Gastroesophageal sphincter (tissue), 4 donors: ENCODE results near the gene C8A. TPM values are rescaled to one million over a fixed set of nuclear protein-coding genes. Genes with fewer than 3 reads are reported as not detected.

Experiments
- ATAC-seq: fragments of 150-250 bp; one replicate; pipeline ENCODE4 v1.9.1; 2016; ENCODE audit warnings: mild to moderate bottlenecking, moderate library complexity
- H3K27ac ChIP-seq, 4 donors: fragments of 200-600 bp; sonication (generic) in 3 of 4; 1 replicate in 3 of 4; 2 replicates in 1 of 4; pipeline ENCODE4 v1.5.1; 2016 to 2019
- H3K27me3 ChIP-seq: fragments of 200-600 bp; sonication (generic); one replicate; pipeline ENCODE4 v1.5.1; 2019
- H3K36me3 ChIP-seq, 2 donors: fragments of 200-600 bp; sonication (generic); one replicate each; pipeline ENCODE4 v1.5.1; 2019; ENCODE audit warnings: control low read depth in 1 of 2
- H3K4me1 ChIP-seq, 3 donors: fragments of 200-600 bp; sonication (generic); 1 replicate in 2 of 3; 2 replicates in 1 of 3; pipeline ENCODE4 v1.5.1; 2016 to 2019; ENCODE audit warnings: control low read depth in 2 of 3
- H3K4me3 ChIP-seq, 2 donors: fragments of 200-600 bp; sonication (generic); one replicate each; pipeline ENCODE4 v1.5.1; 2019; ENCODE audit warnings: mild to moderate bottlenecking in 1 of 2, moderate library complexity in 1 of 2
- H3K9me3 ChIP-seq, 3 donors: fragments of 200-600 bp; sonication (generic); one replicate each; pipeline ENCODE4 v1.5.1; 2017 to 2019; ENCODE audit warnings: control low read depth in 2 of 3
- EP300 ChIP-seq: sonication (generic); formaldehyde crosslinking; IDR thresholded peaks from one replicate; pipeline ENCODE4 v1.6.1; 2017; ENCODE audit warnings: antibody characterized with exemption, mild to moderate bottlenecking
- POLR2A ChIP-seq, 2 donors: fragments of 450-650 bp; IDR thresholded peaks; one replicate each; pipeline ENCODE4 v1.6.1; 2017; ENCODE audit warnings: antibody characterized with exemption in 2 of 2, mild to moderate bottlenecking in 2 of 2, moderate library complexity in 1 of 2
- POLR2AphosphoS5 ChIP-seq: sonication (generic); formaldehyde crosslinking; IDR thresholded peaks from one replicate; pipeline ENCODE4 v1.6.1; 2017; ENCODE audit warnings: antibody characterized with exemption
- WGBS, 2 donors: methylation state at CpG; one replicate each; pipeline ENCODE4 v1.1.5; 2018; ENCODE audit warnings: low coverage in 1 of 2; 5-methylcytosine and 5-hydroxymethylcytosine counted together
- total RNA-seq, 4 donors: library from RNA; depleted of rRNA; stranded (reverse); fragments of >200 nt; gene quantifications; one replicate each; pipeline ENCODE4 v1.1.0, GENCODE V29; 2016
- TF ChIP-seq, protein P1 (sequence below), 4 experiments: fragments of 200-600 bp in 2 of 4; fragments of 450-650 bp in 2 of 4; sonication (generic) in 1 of 4; IDR thresholded peaks; one replicate each; pipeline ENCODE4 v1.5.1; 2017 to 2019; ENCODE audit warnings: antibody characterized with exemption in 4 of 4, mild to moderate bottlenecking in 2 of 4, moderate library complexity in 2 of 4

Gene C8A
- total RNA-seq, 4 donors from 2014 or later = not detected

GRCh38 chr1:56873213-56873612, 18.6 kb downstream of the C8A start:
- H3K36me3 ChIP-seq = no peaks in the 10 kb centered on the region

DNA sequence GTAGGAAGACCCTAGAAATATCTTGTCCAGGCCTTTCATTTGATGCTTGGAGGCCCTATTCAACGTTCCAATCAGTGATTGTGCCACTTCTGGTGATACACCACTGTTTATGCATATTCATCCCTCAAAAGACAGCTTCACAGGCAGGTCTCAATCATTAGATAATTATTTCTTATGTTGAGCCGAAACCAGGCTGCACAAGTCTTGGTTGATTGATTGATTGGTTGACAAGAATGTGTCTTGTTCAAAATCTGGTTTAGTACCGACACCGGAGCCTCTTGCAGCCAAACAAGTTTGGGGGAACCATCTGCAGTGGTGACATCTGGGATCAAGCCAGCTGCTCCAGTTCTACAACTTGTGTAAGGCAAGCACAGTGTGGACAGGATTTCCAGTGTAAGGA, 20.1 kb downstream of the C8A start:
- H3K27me3 ChIP-seq = no peaks in the 10 kb centered on the region
- H3K4me3 ChIP-seq = no peak overlapping the region
- H3K36me3 ChIP-seq = no peaks in the 10 kb centered on the region
- no peak overlapping the region for H3K27ac ChIP-seq
- ATAC-seq = no peak
- TF ChIP-seq EP300 (no peak), POLR2AphosphoS5 (no peak), POLR2A (IDR thresholded peaks at IDR 0.05) (no peak)
- TF ChIP-seq, protein P1, sequence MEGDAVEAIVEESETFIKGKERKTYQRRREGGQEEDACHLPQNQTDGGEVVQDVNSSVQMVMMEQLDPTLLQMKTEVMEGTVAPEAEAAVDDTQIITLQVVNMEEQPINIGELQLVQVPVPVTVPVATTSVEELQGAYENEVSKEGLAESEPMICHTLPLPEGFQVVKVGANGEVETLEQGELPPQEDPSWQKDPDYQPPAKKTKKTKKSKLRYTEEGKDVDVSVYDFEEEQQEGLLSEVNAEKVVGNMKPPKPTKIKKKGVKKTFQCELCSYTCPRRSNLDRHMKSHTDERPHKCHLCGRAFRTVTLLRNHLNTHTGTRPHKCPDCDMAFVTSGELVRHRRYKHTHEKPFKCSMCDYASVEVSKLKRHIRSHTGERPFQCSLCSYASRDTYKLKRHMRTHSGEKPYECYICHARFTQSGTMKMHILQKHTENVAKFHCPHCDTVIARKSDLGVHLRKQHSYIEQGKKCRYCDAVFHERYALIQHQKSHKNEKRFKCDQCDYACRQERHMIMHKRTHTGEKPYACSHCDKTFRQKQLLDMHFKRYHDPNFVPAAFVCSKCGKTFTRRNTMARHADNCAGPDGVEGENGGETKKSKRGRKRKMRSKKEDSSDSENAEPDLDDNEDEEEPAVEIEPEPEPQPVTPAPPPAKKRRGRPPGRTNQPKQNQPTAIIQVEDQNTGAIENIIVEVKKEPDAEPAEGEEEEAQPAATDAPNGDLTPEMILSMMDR (IDR thresholded peaks at IDR 0.05) = no peak
- WGBS, 2 donors = 62 to 93% methylated on average over 3 to 4 of the region's 4 CpGs
- no peaks in the 10 kb centered on the region for H3K4me1 ChIP-seq
- H3K9me3 ChIP-seq = no peaks in the 10 kb centered on the region

More at GRCh38 chr1:56873213-56873612, 18.6 kb downstream of the C8A start:
- 44 to 71% methylated on average over 1 of the region's 1 CpG for WGBS, 2 donors
- peaks cover 4% of the 10 kb centered on the region for H3K27me3 ChIP-seq
- H3K9me3 ChIP-seq = no peaks in the 10 kb centered on the region
- no peak for ATAC-seq
- no peaks in the 10 kb centered on the region for H3K4me1 ChIP-seq
- H3K4me3 ChIP-seq = no peak overlapping the region
- H3K27ac ChIP-seq = no peak overlapping the region
- TF ChIP-seq, protein P1 (IDR thresholded peaks at IDR 0.05) = no peak
- no peak for TF ChIP-seq EP300
- TF ChIP-seq POLR2A (IDR thresholded peaks at IDR 0.05) = no peak
- TF ChIP-seq POLR2AphosphoS5 = no peak

GRCh38 chr1:56877973-56878372, 23.4 kb downstream of the C8A start:
- H3K4me1 ChIP-seq = no peaks in the 10 kb centered on the region
- H3K4me3 ChIP-seq = no peak overlapping the region
- no peak for ATAC-seq
- TF ChIP-seq POLR2AphosphoS5 = no peak
- TF ChIP-seq, protein P1 (IDR thresholded peaks at IDR 0.05) = no peak
- WGBS, 2 donors = 57 to 65% methylated on average over 2 to 3 of the region's 3 CpGs
- H3K9me3 ChIP-seq = no peaks in the 10 kb centered on the region
- H3K36me3 ChIP-seq = no peaks in the 10 kb centered on the region
- no peaks in the 10 kb centered on the region for H3K27me3 ChIP-seq
- H3K27ac ChIP-seq = no peak overlapping the region

DNA sequence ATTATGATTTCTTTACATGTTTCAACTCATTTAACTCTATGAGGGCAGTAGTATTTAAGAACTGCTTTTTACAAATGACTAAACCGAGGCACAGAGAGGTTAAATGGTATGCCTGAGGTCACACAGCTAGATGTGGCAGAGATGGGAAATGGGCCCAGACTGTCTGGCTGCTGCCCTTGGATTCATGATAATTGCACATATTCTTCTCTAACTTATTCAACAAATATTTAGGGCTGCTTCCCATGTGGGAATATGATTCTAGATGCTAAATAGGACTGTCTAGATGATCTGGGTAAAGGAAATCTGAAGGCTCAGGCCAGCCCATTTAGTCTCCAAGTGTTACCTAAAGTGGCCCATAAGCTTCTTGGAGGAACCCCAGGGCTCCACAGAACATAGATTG, 26.2 kb downstream of the C8A start:
- H3K4me1 ChIP-seq = no peaks in the 10 kb centered on the region
- H3K27me3 ChIP-seq = no peaks in the 10 kb centered on the region
- no peaks in the 10 kb centered on the region for H3K36me3 ChIP-seq
- H3K9me3 ChIP-seq = no peaks in the 10 kb centered on the region
- TF ChIP-seq POLR2A (IDR thresholded peaks at IDR 0.05) = no peak
- TF ChIP-seq POLR2AphosphoS5 = no peak
- no peak for TF ChIP-seq EP300
- TF ChIP-seq, protein P1 (IDR thresholded peaks at IDR 0.05) = no peak
- ATAC-seq = no peak
- no peak overlapping the region for H3K27ac ChIP-seq
- H3K4me3 ChIP-seq = no peak overlapping the region
- 73 to 82% methylated on average over 1 of the region's 1 CpG for WGBS, 2 donors

DNA sequence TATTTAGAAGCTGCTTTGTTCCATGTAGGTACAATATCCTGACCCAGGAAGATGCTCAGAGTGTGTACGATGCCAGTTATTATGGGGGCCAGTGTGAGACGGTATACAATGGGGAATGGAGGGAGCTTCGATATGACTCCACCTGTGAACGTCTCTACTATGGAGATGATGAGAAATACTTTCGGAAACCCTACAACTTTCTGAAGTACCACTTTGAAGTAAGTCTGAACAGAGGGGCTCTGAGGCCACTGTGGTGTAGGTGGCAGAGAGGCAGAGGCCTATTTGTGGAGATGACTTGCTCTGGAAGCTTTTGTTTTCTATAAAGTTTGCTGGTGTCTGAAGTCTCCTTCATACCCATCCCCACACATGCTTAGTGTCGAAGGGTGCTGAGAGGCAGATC, 26.8 kb downstream of the C8A start:
- H3K9me3 ChIP-seq = no peaks in the 10 kb centered on the region
- no peak overlapping the region for H3K27ac ChIP-seq
- H3K36me3 ChIP-seq = no peaks in the 10 kb centered on the region
- WGBS, 2 donors = 89 to 95% methylated on average over 6 of the region's 6 CpGs
- no peaks in the 10 kb centered on the region for H3K4me1 ChIP-seq
- TF ChIP-seq EP300 (no peak), POLR2A (IDR thresholded peaks at IDR 0.05) (no peak)
- TF ChIP-seq, protein P1 (IDR thresholded peaks at IDR 0.05) = no peak
- H3K27me3 ChIP-seq = no peaks in the 10 kb centered on the region
- ATAC-seq = no peak
- no peak overlapping the region for H3K4me3 ChIP-seq
